ENCODE results near the gene BCAT1.
A peak's percentile ranks its signal among the peaks of the same experiment; 100 is the strongest.
"Not testable (repeated sequence)": the region's sequence is repeated elsewhere in the genome, so short reads cannot be mapped to it uniquely, and the experiment has no call there.

The BCAT1 gene

GRCh38 chr12:24955853-24956252, 7.0 kb upstream of the BCAT1 start:
- no peak for DNase-seq

DNA sequence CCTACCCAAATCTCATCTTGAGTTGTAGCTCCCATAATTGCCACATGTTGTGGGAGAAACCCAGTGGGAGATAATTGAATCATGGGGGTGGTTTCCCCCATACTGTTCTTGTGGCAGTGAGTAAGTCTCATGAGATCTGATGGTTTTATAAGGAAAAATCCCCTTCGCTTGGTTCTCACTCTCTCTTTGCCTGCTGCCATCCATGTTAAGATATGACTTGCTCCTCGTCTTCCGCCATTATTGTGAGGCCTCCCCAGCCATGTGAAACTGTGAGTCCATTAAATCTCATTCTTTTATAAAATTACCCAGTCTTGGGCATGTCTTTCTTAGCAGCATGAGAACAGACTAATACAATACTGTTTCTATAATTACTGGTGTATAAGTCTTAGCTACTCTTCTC, 6.5 kb upstream of the BCAT1 start:
- DNase-seq: no peak

DNA sequence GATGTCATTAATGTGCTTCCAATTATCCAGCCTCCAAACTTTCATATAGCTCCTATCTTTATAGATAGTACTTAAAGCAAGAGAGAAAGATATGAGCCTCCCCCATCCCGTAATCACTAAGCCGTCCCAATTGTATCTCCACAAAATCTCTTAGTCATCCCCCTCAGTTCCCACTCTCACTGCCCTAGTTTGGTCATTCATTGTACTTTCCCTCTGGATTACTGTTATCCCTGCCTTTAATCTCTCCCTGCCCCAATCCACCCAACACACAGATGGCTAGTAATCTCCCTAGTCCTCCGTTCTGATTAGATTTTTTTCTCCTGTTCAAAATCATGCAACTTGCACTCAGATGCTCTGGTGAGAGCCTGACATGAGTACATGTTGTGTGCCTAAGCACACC, 5.4 kb upstream of the BCAT1 start:
- no peak for DNase-seq

DNA sequence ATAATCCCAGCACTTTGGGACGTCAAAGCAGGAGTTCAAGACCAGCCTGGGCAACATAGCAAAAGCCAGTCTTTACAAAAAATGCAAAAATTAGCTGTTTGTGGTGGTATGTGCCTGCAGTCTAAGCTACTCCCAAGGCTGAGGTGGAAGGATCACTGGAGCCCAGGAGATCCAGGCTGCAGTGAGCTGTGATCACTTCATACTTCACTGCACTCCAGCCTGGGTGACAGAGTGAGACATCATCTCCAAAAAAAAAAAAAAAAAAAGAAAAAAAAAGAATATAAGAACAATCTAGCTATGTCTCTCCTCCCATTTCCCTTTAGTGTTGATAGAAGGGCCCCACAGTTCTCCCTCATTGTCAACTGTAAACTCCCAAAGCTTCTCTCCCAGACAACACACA, 3.5 kb upstream of the BCAT1 start:
- no peak for DNase-seq

GRCh38 chr12:24950231-24950834, 1.4 kb upstream of the BCAT1 start:
- no peak for DNase-seq

- DNase-seq: no peak
Measured at GRCh38 chr12:24948420-24948756, 513 bp downstream of the BCAT1 start.

GRCh38 chr12:24947541-24948419, 1.1 kb downstream of the BCAT1 start:
- DNase-seq: no peak

GRCh38 chr12:24945845-24946244, 3.1 kb downstream of the BCAT1 start:
- DNase-seq: no peak

GRCh38 chr12:24945039-24945438, 3.9 kb downstream of the BCAT1 start:
- DNase-seq: no peak

DNA sequence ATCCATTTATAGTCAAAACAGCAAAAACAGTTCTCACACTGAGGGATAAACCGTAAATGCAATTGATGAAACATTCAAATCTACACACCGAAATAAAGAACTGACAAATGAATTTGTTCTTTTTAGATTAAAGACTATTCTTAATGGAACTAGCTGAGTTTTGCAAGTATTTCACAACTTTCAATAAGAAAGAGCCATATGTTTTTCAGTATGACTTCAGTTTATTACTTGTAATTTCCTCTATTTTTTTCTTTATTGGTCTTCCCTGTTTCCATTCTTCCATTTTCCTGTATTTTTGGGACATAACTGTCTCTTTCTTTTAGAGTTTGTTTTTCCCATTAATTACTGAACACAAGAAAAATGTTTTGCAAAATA, 4.3 kb downstream of the BCAT1 start:
- no peak for DNase-seq

DNA sequence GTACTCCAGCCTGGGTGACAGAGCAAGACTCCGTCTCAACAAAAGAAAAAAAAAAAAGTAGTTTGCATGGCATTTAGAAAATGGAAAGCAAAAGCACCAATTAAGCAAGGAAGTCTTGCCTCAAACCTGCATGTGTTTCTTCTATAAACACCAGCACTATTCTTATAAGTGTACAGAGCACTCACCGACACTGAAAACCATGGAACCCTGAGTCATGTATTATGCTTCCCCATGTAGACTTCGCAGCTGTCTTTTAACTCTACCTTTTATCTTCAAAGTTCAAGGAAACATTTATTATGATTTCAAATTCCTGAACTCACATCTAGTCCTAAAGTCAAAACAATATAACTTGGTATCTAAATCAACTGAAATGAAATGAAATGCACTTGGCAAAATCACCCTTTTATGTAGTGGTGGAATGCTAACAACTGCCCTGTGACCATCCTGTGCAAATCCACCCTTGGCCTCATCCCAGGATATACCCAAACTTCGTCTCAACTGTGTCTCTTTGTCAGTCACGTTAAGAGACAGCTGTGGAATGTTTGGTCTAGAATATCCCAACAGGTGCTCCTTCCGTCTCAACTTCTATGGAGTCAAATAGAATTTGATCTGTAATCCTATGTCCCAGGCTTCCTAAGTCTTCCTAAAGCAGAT, 4.8 kb downstream of the BCAT1 start:
- DNase-seq: no peak

GRCh38 chr12:24940157-24940556, 8.7 kb downstream of the BCAT1 start:
- DNase-seq: no peak

GRCh38 chr12:24939551-24939950, 9.3 kb downstream of the BCAT1 start:
- not testable (repeated sequence) for DNase-seq

- no peak for DNase-seq
Measured at GRCh38 chr12:24938341-24938740, 10.6 kb downstream of the BCAT1 start.

- no peak for DNase-seq
Measured at GRCh38 chr12:24937553-24938244, 11.2 kb downstream of the BCAT1 start.

GRCh38 chr12:24933694-24934407, 15.1 kb downstream of the BCAT1 start:
- DNase-seq: peak; percentile 4 to 13

DNA sequence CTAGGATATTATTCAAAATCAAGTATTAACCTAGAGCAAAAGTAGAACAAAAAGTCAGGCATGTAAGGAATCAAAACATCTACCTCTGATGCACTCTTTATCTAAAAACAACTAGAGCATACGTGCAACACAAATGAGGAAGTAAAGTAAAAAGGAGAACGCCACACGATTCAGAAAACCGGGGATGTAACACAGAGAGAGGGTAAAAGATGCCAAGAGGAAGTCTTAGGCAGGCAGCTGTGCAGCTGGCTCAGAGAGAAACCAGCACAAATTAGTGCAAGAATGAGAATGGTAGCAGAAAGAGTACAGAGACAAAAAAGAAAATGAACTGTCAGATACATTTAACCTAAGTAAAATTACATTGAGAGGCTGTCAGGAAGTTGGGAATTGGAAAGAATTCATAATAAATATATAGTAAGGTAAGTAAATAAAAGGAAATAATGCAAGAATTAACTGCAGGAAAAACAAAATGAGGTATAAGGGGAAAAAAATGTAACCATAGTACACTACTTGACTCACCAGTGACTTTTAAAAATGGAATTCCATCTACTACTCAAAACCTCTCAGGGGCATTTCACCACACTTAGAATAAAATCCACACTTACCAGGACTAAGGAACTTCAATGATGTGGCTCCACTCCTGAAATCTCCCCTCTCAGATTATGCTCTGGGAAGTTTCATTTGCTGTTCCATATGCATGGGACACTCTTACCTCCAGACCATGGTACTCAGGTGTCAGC, 17.1 kb downstream of the BCAT1 start:
- DNase-seq: no peak

- no peak for DNase-seq
Measured at GRCh38 chr12:24929953-24930352, 18.9 kb downstream of the BCAT1 start.

DNA sequence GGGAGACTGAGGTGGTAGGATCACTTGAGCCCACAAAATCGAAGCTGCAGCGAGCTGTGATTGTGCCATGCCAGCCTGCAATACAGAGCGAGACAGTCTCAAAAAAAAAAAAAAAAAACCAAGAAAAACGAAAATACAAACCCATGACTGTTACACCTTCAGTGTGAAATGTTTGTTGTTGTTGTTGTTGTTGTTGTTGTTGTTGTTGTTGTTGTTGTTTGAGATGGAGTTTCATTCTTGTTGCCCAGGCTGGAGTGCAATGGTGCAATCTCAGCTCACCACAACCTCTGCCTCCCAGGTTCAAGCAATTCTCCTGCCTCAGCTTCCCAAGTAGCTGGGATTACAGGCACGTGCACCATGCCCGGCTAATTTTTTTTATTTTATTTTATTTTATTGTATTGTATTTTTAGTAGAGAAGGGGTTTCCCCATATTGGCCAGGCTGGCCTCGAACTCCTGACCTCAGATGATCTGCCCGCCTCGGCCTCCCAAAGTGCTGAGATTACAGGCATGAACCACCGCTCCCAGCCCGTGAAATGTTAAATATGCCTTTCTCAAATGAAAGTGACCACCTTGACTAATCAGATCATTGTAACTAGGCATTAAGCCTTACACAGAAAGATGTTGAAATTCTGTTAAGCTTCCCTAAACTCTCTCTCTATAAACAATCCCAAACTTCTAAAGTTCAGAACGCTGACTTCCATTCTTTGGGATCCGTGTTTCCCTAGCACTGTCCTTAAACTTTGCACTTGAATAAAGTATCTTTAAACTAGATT, 20.2 kb downstream of the BCAT1 start:
- DNase-seq: not testable (repeated sequence)

DNA sequence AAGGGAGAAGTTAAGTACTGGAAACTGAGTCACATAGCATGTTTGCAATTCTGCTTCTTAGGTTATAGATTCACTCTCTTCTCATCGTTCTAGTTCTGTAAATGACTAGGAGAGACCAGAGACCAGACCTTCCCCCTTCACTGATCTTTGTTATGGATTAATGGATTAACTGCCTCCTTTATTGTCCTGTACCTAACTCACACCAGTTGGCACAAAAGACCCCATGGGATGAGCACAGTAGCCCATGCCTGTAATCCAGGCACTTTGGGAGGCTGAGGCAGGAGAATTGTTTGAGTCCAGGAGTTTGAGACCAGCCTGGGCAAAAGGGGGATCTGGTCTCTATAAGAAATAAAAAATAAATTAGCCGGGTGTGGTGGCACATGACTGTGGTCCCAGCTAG, 20.8 kb downstream of the BCAT1 start:
- no peak for DNase-seq

- not testable (repeated sequence) for DNase-seq
Measured at GRCh38 chr12:24926080-24926479, 22.8 kb downstream of the BCAT1 start.
